Duodenal mucosa (tissue), 2 donors: ENCODE data around the gene CCDC159.
"Not testable (repeated sequence)": the region's sequence is repeated elsewhere in the genome, so short reads cannot be mapped to it uniquely, and the experiment has no call there.

ENCODE experiments used
- H3K27ac ChIP-seq: one replicate; pipeline ENCODE4 v1.7.0; 2013; ENCODE audit warnings: low read depth, low read length
- H3K27me3 ChIP-seq, 2 donors: one replicate each; pipeline ENCODE4 v1.7.0; 2013; ENCODE audit warnings: low read length in 2 of 2, control low read depth in 1 of 2; ENCODE audit not compliant: insufficient read depth in 2 of 2, control insufficient read depth in 1 of 2
- H3K36me3 ChIP-seq, 2 donors: one replicate each; pipeline ENCODE4 v1.7.0; 2013; ENCODE audit warnings: low read length in 2 of 2, control low read depth in 1 of 2; ENCODE audit not compliant: insufficient read depth in 2 of 2, control insufficient read depth in 1 of 2
- H3K4me1 ChIP-seq, 2 donors: one replicate each; pipeline ENCODE4 v1.7.0; 2013; ENCODE audit warnings: low read length in 2 of 2, control low read depth in 1 of 2; ENCODE audit not compliant: insufficient read depth in 2 of 2, control insufficient read depth in 1 of 2
- H3K4me3 ChIP-seq, 2 donors: one replicate each; pipeline ENCODE4 v1.7.0; 2013; ENCODE audit warnings: low read length in 2 of 2, low read depth in 1 of 2
- H3K9ac ChIP-seq, 2 donors: one replicate each; pipeline ENCODE4 v1.7.0; 2013; ENCODE audit warnings: low read length in 2 of 2, low read depth in 1 of 2
- H3K9me3 ChIP-seq, 2 donors: one replicate each; pipeline ENCODE4 v1.7.0; 2013; ENCODE audit warnings: low read length in 2 of 2, control low read depth in 1 of 2; ENCODE audit not compliant: control insufficient read depth in 1 of 2

Gene CCDC159, protein sequence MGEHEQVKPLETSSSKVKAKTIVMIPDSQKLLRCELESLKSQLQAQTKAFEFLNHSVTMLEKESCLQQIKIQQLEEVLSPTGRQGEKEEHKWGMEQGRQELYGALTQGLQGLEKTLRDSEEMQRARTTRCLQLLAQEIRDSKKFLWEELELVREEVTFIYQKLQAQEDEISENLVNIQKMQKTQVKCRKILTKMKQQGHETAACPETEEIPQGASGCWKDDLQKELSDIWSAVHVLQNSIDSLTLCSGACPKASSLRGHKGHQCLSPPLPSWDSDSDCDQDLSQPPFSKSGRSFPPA

DNA sequence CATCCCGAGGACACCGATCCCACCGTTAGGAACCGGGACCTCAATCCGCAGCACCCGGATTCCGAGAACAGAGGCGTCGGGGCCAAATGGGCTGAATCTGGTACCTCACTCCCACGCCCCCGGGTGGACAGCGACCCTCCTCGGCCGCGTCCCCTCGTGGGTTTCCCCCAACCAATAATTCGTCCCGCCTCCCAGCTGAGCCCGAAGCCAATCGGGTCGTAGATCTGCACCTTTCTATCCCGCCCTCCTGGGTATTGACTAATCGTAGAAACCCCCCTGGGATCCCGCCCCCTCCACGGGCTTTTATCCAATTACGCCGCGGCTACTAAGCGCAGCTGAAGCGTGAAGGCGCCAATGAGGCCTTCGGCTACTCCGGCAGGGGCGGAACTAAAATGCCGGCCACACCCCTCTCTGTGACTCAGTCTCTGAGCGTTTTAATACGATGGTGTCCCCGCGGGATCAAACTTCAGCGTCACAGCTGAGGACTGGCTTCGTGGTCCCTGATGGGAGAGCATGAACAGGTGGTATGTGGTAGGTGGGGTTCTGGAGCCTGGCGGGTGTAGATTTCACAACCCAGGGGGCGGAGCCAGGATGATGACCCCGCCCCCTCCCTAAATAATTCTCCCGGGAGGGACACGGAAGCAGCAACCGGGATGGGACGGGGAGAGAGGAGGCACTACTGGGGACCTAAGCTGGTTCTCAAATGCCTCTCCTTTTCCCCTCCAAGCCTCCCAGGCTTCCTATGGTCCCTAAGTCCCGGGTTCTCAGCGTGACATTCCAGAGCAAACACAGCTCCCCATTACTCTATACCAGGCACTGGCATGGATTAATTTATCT is at the start of gene CCDC159, which contains the start of gene TMEM205:
CCDC159 (plus strand) TSS at position 416 of the 837 bp plus-strand sequence; CDS start at position 504, 88 bp downstream.
TMEM205 (minus strand) TSS at position 165 of the 837 bp plus-strand sequence. CDS start 649 bp downstream, outside the sequence.
- H3K9me3 ChIP-seq: peaks cover 0 to 5% of the 10 kb centered on the region in 2 donors
- peak within 1 kb of the TSS; percentile 72 to 94 for H3K9ac ChIP-seq
- peak within 1 kb of the TSS; percentile 93 to 95 for H3K4me3 ChIP-seq
- H3K4me1 ChIP-seq: peaks cover 18 to 30% of the 10 kb centered on the region in 2 donors
- peak within 1 kb of the TSS; percentile 63 for H3K27ac ChIP-seq
- peaks cover 0 to 5% of the 10 kb centered on the region in 2 donors for H3K36me3 ChIP-seq
- no peaks in the 10 kb centered on the region for H3K27me3 ChIP-seq

DNA sequence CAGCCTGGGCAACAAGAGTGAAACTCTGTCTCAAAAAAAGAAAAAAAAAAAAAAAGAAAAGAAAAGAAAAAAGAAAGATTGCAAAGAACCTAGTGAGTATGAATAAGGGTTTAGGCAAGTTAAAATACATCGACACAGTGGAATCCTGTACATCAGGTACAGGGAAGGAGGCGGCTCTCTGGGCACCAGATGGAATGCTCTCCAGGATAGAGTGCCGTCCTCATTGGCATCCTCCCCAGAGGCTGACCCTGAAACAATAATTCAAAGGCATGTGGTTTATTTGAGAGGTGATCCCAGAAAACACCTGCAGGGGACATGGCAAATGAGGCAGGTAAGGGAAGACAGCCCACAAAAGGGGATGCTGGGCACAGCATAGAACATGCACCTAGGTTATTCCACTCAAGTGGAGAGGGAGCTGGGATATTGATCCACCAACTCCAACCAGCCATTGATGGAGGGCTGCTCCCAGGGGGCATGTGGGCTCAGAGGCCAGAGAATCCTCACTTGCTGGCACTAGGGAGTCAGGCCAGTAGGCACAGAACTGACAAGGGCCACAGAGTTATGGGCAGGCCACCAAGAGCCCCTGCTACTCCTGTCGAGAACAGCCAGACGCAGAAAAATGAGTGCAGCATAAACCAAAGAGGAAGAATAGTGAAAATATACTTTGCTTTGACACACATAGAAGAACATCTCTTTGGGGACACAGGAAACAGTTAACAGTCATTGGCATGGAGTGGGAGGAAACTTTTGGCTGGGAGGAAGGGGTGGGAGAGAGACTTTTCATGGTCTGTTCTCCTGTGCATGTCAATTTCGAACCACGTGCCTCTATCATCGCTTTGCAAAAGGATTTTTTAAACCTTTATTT is 46.1 kb upstream of the CCDC159 start:
- Histone ChIP-seq H3K9ac (no peak overlapping the region), H3K27ac (no peak overlapping the region), H3K27me3 (no peaks in the 10 kb centered on the region), H3K4me3 (no peak overlapping the region), H3K9me3 (no peaks in the 10 kb centered on the region), H3K36me3 (no peaks in the 10 kb centered on the region), H3K4me1 (no peaks in the 10 kb centered on the region)

DNA sequence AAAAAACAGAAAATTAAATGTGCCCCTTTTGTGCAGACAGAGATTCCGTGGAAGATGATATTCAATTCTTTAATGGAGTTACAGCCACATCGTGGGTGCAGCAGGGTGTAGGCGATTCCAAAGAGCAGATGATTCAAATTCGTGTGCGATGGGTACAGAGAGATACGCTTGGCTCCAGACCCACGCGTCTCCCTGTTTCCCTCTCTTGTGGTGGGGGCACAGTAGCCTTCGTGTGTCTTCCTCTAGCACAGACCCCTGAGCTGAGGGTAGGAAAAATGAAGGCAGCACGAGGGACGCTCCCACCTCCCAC is 45.6 kb upstream of the CCDC159 start:
- Histone ChIP-seq H3K4me3 (no peak overlapping the region), H3K9ac (no peak overlapping the region), H3K27ac (no peak overlapping the region), H3K4me1 (no peaks in the 10 kb centered on the region), H3K9me3 (no peaks in the 10 kb centered on the region), H3K36me3 (no peaks in the 10 kb centered on the region), H3K27me3 (no peaks in the 10 kb centered on the region)

DNA sequence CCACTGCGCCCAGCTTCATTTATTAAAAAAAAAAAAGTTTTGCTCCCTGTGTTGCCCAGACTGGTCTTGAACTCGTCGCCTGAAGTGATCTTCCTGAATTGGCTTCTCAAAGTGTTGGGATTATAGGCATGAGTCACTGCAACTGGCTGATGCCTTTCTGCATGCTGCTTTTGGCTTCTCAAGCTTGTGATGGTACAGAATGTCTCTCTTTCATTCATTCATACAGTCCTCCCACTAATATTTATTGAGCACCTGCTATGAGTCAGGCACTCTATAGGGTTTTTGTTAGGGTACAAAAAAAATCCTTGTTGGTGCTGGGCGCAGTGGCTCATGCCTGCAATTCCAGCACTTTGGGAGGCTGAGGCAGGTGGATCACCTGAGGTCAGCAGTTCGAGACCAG is 41.4 kb upstream of the CCDC159 start:
- no peaks in the 10 kb centered on the region for H3K36me3 ChIP-seq
- no peaks in the 10 kb centered on the region for H3K27me3 ChIP-seq
- no peak overlapping the region for H3K27ac ChIP-seq
- H3K9me3 ChIP-seq: no peaks in the 10 kb centered on the region
- H3K4me3 ChIP-seq: no peak overlapping the region
- no peak overlapping the region for H3K9ac ChIP-seq
- H3K4me1 ChIP-seq: no peaks in the 10 kb centered on the region

DNA sequence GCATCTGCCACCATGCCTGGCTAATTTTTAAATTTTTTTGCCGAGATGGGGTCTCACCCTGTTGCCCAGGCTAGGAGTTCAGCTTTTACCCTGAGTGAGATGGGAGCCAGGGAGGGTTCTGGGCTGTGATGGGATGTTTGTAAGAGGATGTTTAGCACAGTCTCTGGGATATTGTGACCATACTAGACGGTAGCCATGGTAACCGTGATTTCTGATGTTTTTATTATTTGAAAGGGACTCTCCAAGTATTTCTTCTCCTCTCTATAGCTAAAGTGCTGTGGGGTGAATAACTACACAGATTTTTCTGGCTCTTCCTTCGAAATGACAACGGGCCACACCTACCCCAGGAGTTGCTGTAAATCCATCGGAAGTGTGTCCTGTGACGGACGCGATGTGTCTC is 40.0 kb upstream of the CCDC159 start:
- Histone ChIP-seq H3K4me3 (no peak overlapping the region), H3K9me3 (no peaks in the 10 kb centered on the region), H3K4me1 (no peaks in the 10 kb centered on the region), H3K27ac (no peak overlapping the region), H3K27me3 (no peaks in the 10 kb centered on the region), H3K9ac (no peak overlapping the region), H3K36me3 (no peaks in the 10 kb centered on the region)

DNA sequence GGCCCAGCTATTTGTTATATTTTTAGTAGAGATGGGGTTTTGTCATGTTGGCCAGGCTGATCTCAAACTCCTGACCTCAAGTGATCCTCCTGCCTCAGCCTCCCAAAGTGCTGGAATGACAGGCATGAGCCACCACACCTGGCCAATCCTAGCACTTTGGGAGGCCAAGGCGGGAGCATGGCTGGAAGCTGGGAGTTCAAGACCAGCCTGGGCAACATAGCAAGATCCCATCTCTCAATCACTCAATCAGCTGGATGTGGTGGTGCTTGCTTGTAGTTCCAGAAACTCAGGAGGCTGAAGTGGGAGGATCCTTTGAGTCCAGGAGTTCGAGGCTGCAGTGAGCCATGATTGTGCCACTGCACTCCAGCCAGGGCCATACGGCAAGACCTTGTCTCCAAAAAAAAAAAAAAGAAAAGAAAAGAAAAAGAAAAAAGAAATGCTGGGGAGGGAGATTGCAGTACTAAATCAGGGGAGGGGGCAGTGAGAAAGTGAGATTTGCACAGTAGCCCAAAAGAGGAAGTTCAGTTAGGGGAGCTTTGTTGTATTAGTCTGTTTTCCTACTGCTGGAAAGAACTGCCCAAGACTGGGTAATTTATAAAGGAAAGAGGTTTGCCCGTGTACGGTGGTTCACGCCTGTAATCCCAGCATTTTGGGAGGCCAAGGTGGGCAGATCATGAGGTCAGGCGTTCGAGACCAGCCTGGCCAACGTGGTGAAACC is 25.9 kb upstream of the CCDC159 start:
- not testable (repeated sequence) for H3K36me3 ChIP-seq, H3K9me3 ChIP-seq, H3K27me3 ChIP-seq, H3K9ac ChIP-seq, H3K4me3 ChIP-seq, H3K27ac ChIP-seq
- H3K4me1 ChIP-seq: peaks cover 16 to 22% of the 10 kb centered on the region in 2 donors

DNA sequence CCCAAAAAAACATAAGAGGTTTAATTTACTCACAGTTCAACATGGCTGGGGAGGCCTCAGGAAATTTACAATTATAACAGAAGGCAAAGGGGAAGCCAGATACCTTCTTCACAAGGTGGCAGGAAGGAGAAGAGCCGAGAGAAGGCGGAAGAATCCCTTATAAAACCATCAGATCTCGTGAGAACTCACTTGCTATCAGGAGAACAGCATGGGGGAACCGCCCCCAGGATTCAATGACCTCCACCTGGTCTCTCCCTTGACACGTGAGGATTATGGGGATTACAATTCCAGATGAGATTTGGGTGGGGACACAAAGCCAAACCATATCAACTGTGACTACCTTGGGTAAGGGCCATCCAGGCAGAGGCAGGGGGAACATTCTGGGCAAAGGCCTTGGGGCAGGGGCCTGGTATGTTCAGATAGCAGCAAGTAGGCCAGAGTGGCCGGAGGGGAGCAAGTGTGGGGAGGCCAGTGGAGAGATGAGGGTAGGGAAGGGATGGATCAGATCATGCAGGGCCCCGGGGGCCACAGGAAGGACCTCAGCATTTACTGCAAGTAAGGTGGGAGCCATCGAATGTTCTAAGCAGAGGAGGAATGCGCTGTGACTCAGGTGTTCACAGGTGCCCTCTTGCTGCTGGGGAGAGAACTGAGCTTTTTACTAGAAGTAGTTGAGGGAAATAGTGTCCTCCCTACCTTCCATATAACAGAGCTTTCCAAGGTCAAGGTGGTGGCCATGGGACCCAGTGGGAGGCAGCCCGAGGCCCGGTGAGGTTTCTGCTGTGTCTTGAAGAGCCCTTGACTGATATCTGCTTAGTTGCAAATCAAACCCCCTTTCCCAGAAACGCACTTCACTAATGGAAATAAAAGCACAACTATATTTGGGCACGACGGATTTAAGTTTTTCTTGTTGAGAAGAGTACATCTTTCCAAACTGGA is 24.9 kb upstream of the CCDC159 start:
- Histone ChIP-seq H3K27ac (no peak overlapping the region), H3K9me3 (no peaks in the 10 kb centered on the region), H3K9ac (no peak overlapping the region), H3K36me3 (peaks cover 0 to 4% of the 10 kb centered on the region in 2 donors), H3K27me3 (no peaks in the 10 kb centered on the region), H3K4me1 (peaks cover 16 to 22% of the 10 kb centered on the region in 2 donors), H3K4me3 (no peak overlapping the region)

DNA sequence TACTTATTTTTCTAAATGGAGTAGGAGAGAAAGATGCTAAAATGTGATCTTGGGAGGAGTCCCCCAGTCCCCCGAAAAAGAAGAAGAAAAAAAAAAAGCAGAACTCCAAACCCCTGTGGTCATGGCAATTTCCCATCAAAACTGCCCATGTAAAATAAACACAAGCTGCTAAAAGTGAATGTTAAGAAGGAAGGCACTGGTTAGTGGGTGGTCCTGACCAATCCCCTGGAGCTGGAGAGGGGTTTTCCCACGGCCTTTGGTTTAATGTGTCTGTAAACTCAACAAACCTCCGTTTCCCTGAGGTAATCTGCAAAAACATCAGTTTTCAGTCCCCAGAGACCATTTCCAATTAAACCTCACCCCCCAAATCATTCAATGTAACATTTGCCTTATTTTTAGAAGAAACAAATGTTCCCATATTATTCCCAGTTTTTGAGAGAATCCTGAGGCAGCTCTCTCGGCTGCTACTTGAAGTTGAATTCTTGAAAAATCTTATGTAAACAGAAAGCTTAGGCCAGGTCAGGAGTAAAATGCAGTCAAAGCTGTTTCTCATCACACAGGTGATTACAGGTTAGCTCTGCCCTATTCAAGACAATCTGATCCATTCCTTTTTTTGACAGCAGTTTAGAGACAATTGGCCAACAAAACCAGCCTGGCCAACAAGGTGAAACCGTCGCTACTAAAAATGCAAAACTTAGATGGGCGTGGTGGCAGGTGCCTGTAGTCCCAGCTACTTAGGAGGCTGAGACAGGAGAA is 23.9 kb upstream of the CCDC159 start:
- Histone ChIP-seq H3K4me3 (no peak overlapping the region), H3K36me3 (peaks cover 5 to 12% of the 10 kb centered on the region in 2 donors), H3K27me3 (no peaks in the 10 kb centered on the region), H3K9ac (no peak overlapping the region), H3K9me3 (no peaks in the 10 kb centered on the region), H3K4me1 (peaks cover 16 to 22% of the 10 kb centered on the region in 2 donors), H3K27ac (no peak overlapping the region)
